Neural progenitor cell (in vitro differentiated cells): ENCODE results near the gene PET100. TPM values are rescaled to one million over a fixed set of nuclear protein-coding genes. Genes with fewer than 3 reads are reported as not detected.
A peak's percentile ranks its signal among the peaks of the same experiment; 100 is the strongest.

Experiments used
- DNase-seq: peaks from one replicate; pipeline ENCODE4 v3.0.0-alpha.2; 2016; ENCODE audit warnings: low spot score
- H2AFZ ChIP-seq: fragments of 200-600 bp; sonication (generic); replicated peaks from 2 replicates; pipeline ENCODE4 v1.6.1; 2016; ENCODE audit warnings: antibody characterized with exemption
- H3F3A ChIP-seq: fragments of 200-600 bp; sonication (generic); 2 replicates; pipeline ENCODE4 v1.6.1; 2016; ENCODE audit warnings: antibody characterized with exemption, low read depth
- H3K27ac ChIP-seq: fragments of 200-600 bp; sonication (generic); 2 replicates; pipeline ENCODE4 v1.5.1; 2016; ENCODE audit warnings: mild to moderate bottlenecking
- H3K27me3 ChIP-seq: fragments of 200-600 bp; sonication (generic); 2 replicates; pipeline ENCODE4 v1.6.1; 2016; ENCODE audit warnings: mild to moderate bottlenecking, moderate library complexity
- H3K36me3 ChIP-seq: fragments of 200-600 bp; sonication (generic); 2 replicates; pipeline ENCODE4 v1.5.1; 2016
- H3K4me1 ChIP-seq: fragments of 200-600 bp; sonication (generic); 2 replicates; pipeline ENCODE4 v1.6.1; 2016; ENCODE audit warnings: mixed run types
- H3K4me2 ChIP-seq: fragments of 200-600 bp; sonication (generic); 2 replicates; pipeline ENCODE4 v1.6.1; 2016
- H3K4me3 ChIP-seq: fragments of 200-600 bp; sonication (generic); 2 replicates; pipeline ENCODE4 v1.5.1; 2016
- H3K79me2 ChIP-seq: fragments of 200-600 bp; sonication (generic); 2 replicates; pipeline ENCODE4 v1.6.1; 2016; ENCODE audit warnings: low read depth
- H3K9ac ChIP-seq: fragments of 200-600 bp; sonication (generic); 2 replicates; pipeline ENCODE4 v1.6.1; 2016
- H3K9me3 ChIP-seq: fragments of 200-600 bp; sonication (generic); 2 replicates; pipeline ENCODE4 v1.5.1; 2016; ENCODE audit warnings: low read depth
- H4K20me1 ChIP-seq: fragments of 200-600 bp; sonication (generic); 2 replicates; pipeline ENCODE4 v1.6.1; 2016; ENCODE audit warnings: low read depth
- H3K27ac Mint-ChIP-seq: 3 replicates; pipeline ENCODE4 v1.8.0; 2021; ENCODE audit warnings: mixed read lengths
- H3K27me3 Mint-ChIP-seq: 2 replicates; pipeline ENCODE4 v1.8.0; 2022; ENCODE audit warnings: low read depth, mild to moderate bottlenecking, inconsistent platforms, moderate library complexity, mixed read lengths; ENCODE audit not compliant: insufficient read depth
- H3K36me3 Mint-ChIP-seq: 3 replicates; pipeline ENCODE4 v1.8.0; 2021; ENCODE audit warnings: mixed read lengths
- H3K4me1 Mint-ChIP-seq: 3 replicates; pipeline ENCODE4 v1.8.0; 2021; ENCODE audit warnings: mixed read lengths
- H3K4me3 Mint-ChIP-seq: 3 replicates; pipeline ENCODE4 v1.8.0; 2021; ENCODE audit warnings: mild to moderate bottlenecking, moderate library complexity, mixed read lengths
- H3K9me3 Mint-ChIP-seq: 3 replicates; pipeline ENCODE4 v1.8.0; 2020; ENCODE audit warnings: mixed read lengths
- EZH2 ChIP-seq: fragments of 200-600 bp; sonication (generic); IDR thresholded peaks from 2 replicates; pipeline ENCODE4 v1.6.1; 2017; ENCODE audit warnings: antibody characterized with exemption, mild to moderate bottlenecking, moderate library complexity
- EZH2phosphoT487 ChIP-seq: fragments of 200-600 bp; sonication (generic); IDR thresholded peaks from 2 replicates; pipeline ENCODE4 v1.6.1; 2017; ENCODE audit warnings: antibody characterized with exemption
- total RNA-seq: library from RNA; depleted of rRNA; stranded (reverse); fragments of >200 nt; gene quantifications from 2 replicates; pipeline ENCODE4 v1.2.3, GENCODE V29; 2015; ENCODE audit warnings: low replicate concordance
- TF ChIP-seq, protein P1 (sequence below): fragments of 200-600 bp; sonication (generic); IDR thresholded peaks from 2 replicates; pipeline ENCODE4 v1.5.1; 2017; ENCODE audit warnings: antibody characterized with exemption, mild to moderate bottlenecking

The PET100 gene
- total RNA-seq, 1 donor from 2014 or later: 30.3 TPM

DNA sequence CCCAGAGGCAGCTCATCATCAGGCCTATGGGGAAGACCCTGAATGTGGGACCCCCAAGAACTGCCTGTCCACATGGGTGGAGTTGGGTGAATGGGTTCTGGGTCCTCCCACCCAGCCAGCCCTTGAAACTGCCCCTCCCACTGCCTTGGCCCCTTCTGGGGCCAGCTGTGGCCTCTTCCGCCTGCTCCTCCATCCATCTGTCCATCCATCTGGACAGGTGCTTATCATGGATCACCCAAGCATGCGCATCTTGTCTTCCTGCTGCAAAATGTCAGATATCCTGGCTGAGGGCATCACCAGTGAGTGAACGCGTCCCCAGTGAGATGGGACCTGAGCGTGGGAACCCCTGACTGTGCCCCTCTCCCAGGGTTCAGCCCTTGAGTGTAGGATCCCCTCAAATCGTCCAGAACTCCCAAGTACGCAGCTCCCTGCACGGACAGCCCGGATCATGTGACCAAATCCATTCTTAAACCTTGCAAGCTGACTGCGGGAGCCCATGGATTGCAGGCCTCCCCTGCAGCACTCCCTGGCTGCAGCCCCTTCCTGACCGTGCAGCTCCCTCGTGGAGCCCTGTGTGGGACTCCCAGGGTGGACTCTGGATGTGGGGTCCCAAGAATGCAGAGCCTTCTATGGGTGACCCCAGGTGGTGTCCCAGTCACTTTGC, 9.3 kb downstream of the PET100 start:
- Histone ChIP-seq H3K4me3 (no peak overlapping the region), H3K9me3 (no peaks in the 10 kb centered on the region), H3K4me1 (no peaks in the 10 kb centered on the region), H3K79me2 (no peaks in the 10 kb centered on the region), H3K36me3 (no peaks in the 10 kb centered on the region), H3K9ac (no peak overlapping the region), H2AFZ (no peak overlapping the region), H3K27ac (no peak overlapping the region), H4K20me1 (no peaks in the 10 kb centered on the region), H3K4me2 (no peak overlapping the region), H3F3A (peaks cover 22% of the 10 kb centered on the region), H3K27me3 (peaks cover 26% of the 10 kb centered on the region)
- Mint-ChIP-seq H3K36me3 (no peaks in the 10 kb centered on the region), H3K9me3 (peaks cover 2% of the 10 kb centered on the region), H3K27ac (no peak overlapping the region), H3K27me3 (peaks cover 19% of the 10 kb centered on the region), H3K4me1 (no peaks in the 10 kb centered on the region), H3K4me3 (no peak overlapping the region)
- DNase-seq: no peak
- no peak for TF ChIP-seq EZH2phosphoT487
- TF ChIP-seq, protein P1, sequence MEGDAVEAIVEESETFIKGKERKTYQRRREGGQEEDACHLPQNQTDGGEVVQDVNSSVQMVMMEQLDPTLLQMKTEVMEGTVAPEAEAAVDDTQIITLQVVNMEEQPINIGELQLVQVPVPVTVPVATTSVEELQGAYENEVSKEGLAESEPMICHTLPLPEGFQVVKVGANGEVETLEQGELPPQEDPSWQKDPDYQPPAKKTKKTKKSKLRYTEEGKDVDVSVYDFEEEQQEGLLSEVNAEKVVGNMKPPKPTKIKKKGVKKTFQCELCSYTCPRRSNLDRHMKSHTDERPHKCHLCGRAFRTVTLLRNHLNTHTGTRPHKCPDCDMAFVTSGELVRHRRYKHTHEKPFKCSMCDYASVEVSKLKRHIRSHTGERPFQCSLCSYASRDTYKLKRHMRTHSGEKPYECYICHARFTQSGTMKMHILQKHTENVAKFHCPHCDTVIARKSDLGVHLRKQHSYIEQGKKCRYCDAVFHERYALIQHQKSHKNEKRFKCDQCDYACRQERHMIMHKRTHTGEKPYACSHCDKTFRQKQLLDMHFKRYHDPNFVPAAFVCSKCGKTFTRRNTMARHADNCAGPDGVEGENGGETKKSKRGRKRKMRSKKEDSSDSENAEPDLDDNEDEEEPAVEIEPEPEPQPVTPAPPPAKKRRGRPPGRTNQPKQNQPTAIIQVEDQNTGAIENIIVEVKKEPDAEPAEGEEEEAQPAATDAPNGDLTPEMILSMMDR: no peak
- no peak for TF ChIP-seq EZH2

DNA sequence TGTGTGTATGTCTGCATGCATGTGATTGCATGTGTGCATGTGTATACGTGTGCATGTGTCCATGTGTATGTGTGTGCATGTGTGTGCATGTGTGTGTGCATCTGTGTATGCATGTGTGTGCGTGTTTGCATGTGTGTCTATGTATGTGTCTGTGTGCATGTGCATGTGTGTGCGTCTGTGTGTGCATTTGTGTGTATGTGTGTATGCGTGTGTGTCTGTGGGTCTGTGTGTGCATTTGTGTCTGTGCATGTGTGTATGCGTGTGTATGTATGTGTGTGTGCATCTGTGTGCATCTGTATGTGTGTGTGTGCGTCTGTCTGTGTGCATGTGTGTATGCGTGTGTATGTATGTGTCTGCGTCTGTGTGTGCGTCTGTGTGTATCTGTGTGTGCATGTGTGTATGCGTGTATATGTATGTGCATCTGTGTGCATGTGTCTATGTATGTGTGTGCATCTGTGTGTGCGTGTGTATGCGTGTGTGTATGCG, 10.3 kb downstream of the PET100 start:
- no peak overlapping the region for H3K4me3 ChIP-seq
- H3K27ac ChIP-seq: no peak overlapping the region
- H3K27me3 ChIP-seq: peaks cover 19% of the 10 kb centered on the region
- peaks cover 22% of the 10 kb centered on the region for H3F3A ChIP-seq
- no peak overlapping the region for H2AFZ ChIP-seq
- no peak for DNase-seq
- no peaks in the 10 kb centered on the region for H3K79me2 ChIP-seq
- H4K20me1 ChIP-seq: no peaks in the 10 kb centered on the region
- H3K9ac ChIP-seq: no peak overlapping the region
- no peak for TF ChIP-seq EZH2
- TF ChIP-seq, protein P1: no peak
- no peak for TF ChIP-seq EZH2phosphoT487
- Mint-ChIP-seq H3K36me3 (no peaks in the 10 kb centered on the region), H3K9me3 (peaks cover 2% of the 10 kb centered on the region), H3K27ac (no peak overlapping the region), H3K27me3 (peaks cover 19% of the 10 kb centered on the region), H3K4me3 (peak overlapping the region; percentile 2), H3K4me1 (no peaks in the 10 kb centered on the region)
- no peaks in the 10 kb centered on the region for H3K36me3 ChIP-seq
- no peak overlapping the region for H3K4me2 ChIP-seq
- H3K9me3 ChIP-seq: no peaks in the 10 kb centered on the region
- no peaks in the 10 kb centered on the region for H3K4me1 ChIP-seq

DNA sequence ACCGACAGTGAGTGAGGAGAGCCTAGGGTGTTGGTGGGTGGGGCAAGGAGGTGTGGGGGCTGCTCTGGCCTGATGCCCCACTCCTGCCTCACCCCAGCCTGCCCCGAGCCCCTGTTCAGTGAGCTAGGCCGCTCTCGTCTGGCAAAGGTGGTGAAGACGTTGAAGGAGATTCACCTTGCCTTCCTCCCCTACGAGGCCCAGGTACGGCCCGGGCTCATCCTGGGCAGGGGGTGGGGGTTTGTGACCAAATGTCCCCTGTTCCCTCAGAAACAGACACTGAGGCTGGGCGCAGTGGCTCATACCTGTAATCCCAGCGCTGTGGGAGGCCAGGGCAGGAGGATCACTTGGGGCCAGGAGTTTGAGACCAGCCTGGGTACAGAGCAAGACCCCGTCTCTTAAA, 11.2 kb downstream of the PET100 start:
- Histone ChIP-seq H3K27ac (no peak overlapping the region), H3K9ac (no peak overlapping the region), H3K4me3 (no peak overlapping the region), H3F3A (peaks cover 17% of the 10 kb centered on the region), H3K9me3 (no peaks in the 10 kb centered on the region), H2AFZ (no peak overlapping the region), H3K4me2 (no peak overlapping the region), H3K27me3 (peaks cover 10% of the 10 kb centered on the region), H3K4me1 (no peaks in the 10 kb centered on the region), H3K79me2 (no peaks in the 10 kb centered on the region), H4K20me1 (no peaks in the 10 kb centered on the region), H3K36me3 (no peaks in the 10 kb centered on the region)
- DNase-seq: no peak
- H3K27me3 Mint-ChIP-seq: peaks cover 17% of the 10 kb centered on the region
- no peak overlapping the region for H3K4me3 Mint-ChIP-seq
- H3K27ac Mint-ChIP-seq: no peak overlapping the region
- no peaks in the 10 kb centered on the region for H3K36me3 Mint-ChIP-seq
- H3K4me1 Mint-ChIP-seq: no peaks in the 10 kb centered on the region
- TF ChIP-seq EZH2phosphoT487 (no peak), EZH2 (no peak)
- TF ChIP-seq, protein P1: no peak
- peaks cover 2% of the 10 kb centered on the region for H3K9me3 Mint-ChIP-seq
